PC-9 (cell line): Measurements from ENCODE around the gene TAS2R14. TPM values are rescaled to one million over a fixed set of nuclear protein-coding genes. Genes with fewer than 3 reads are reported as not detected.

Experiments used
- BruUV-seq: library from RNA; stranded (reverse); fragments of 400-500 nt; replicated peaks from 2 replicates; lab custom pipeline; 2021; lab: Mats Ljungman, UMichigan
- CTCF ChIA-PET: fragments of 300-600 bp; sonication (Branson Sonifier 250); formaldehyde crosslinking; loops from one replicate; lab custom pipeline; 2022; ENCODE audit warnings: antibody characterized with exemption; lab: Charles Lee
- POLR2A ChIA-PET: fragments of 300-600 bp; sonication (Branson Sonifier 250); formaldehyde crosslinking; loops from one replicate; lab custom pipeline; 2022; ENCODE audit warnings: antibody characterized with exemption; ENCODE audit not compliant: unreplicated experiment; lab: Charles Lee
- DNase-seq, 2 experiments: peaks; one replicate each; pipeline versions ENCODE4 v3.0.0 to v3.0.0-alpha.2; 2015 to 2022; ENCODE audit warnings: mixed read lengths in 1 of 2
- H2AFZ ChIP-seq: fragments of 200-600 bp; sonication (generic); 2 replicates; pipeline ENCODE4 v1.8.1; 2017; ENCODE audit warnings: antibody characterized with exemption
- H3F3A ChIP-seq: fragments of 200-600 bp; sonication (generic); 2 replicates; pipeline ENCODE4 v1.8.1; 2017; ENCODE audit warnings: antibody characterized with exemption, mild to moderate bottlenecking, low read depth; ENCODE audit not compliant: insufficient read depth
- H3K27ac ChIP-seq: fragments of 200-600 bp; sonication (generic); 2 replicates; pipeline ENCODE4 v1.6.1; 2016; ENCODE audit warnings: mixed run types
- H3K27me3 ChIP-seq: fragments of 200-600 bp; sonication (generic); 2 replicates; pipeline ENCODE4 v1.6.1; 2016; ENCODE audit warnings: low read depth, mixed run types; ENCODE audit not compliant: insufficient read depth
- H3K36me3 ChIP-seq: fragments of 200-600 bp; sonication (generic); 2 replicates; pipeline ENCODE4 v1.6.1; 2016; ENCODE audit warnings: low read depth, mixed run types
- H3K4me1 ChIP-seq: fragments of 200-600 bp; sonication (generic); replicated peaks from 2 replicates; pipeline ENCODE4 v1.6.1; 2016; ENCODE audit warnings: mixed run types; ENCODE audit not compliant: insufficient read depth
- H3K4me2 ChIP-seq: fragments of 200-600 bp; sonication (generic); 2 replicates; pipeline ENCODE4 v1.6.1; 2017; ENCODE audit warnings: mixed run types
- H3K4me3 ChIP-seq: fragments of 200-600 bp; sonication (generic); 2 replicates; pipeline ENCODE4 v1.6.1; 2016; ENCODE audit warnings: mixed run types
- H3K79me2 ChIP-seq: fragments of 200-600 bp; sonication (generic); 2 replicates; pipeline ENCODE4 v1.6.1; 2017; ENCODE audit warnings: low read depth, mixed run types
- H3K9me2 ChIP-seq: fragments of 200-600 bp; sonication (generic); 2 replicates; pipeline ENCODE4 v1.8.1; 2017; ENCODE audit warnings: mild to moderate bottlenecking; ENCODE audit not compliant: insufficient read depth
- H3K9me3 ChIP-seq: fragments of 200-600 bp; sonication (generic); 2 replicates; pipeline ENCODE4 v1.8.1; 2016; ENCODE audit warnings: low read depth; ENCODE audit not compliant: insufficient read depth
- H4K20me1 ChIP-seq: fragments of 200-600 bp; sonication (generic); 2 replicates; pipeline ENCODE4 v1.8.1; 2017; ENCODE audit not compliant: insufficient read depth
- CTCF ChIP-seq: fragments of 200-600 bp; sonication (generic); conservative IDR thresholded peaks from 2 replicates; pipeline ENCODE4 v1.6.1; 2017; ENCODE audit warnings: mixed run types, antibody characterized with exemption, mild to moderate bottlenecking, moderate library complexity
- EZH2 ChIP-seq: fragments of 200-600 bp; sonication (generic); IDR thresholded peaks from 2 replicates; pipeline ENCODE4 v1.8.0; 2017; ENCODE audit warnings: antibody characterized with exemption, low read depth
- intact Hi-C: fragments of 100-400 bp; cut with micrococcal nuclease; formaldehyde crosslinking; loops from one replicate; pipeline ENCODE4 v1.10.0; 2022; ENCODE audit not compliant: unreplicated experiment
- total RNA-seq: library from RNA; stranded (reverse); gene quantifications from 2 replicates; pipeline ENCODE4 v1.2.3, GENCODE V29; 2021

The TAS2R14 gene
- total RNA-seq, 1 experiment from 2014 or later = 3.3 TPM

DNA sequence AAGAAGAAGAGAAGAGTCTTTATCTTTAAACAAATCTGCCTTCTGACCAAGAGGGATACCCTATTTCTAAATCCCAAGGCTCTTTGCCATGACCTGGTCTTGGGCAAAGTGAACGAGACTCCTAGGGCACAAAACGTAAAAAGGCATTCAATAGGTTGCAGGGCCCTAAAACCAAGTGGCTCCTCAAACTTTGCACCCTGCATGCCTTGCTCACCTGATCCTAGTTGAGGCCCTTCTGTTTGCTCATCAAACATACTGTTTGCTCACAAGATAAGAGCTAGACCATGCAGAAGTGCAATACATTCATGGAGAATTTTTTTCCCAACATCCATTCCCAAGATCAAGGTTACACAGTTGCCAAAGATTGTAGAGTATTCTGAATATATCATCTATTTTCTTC lies 47.1 kb downstream of the TAS2R14 start:
- Histone ChIP-seq H3K9me3 (no peaks in the 10 kb centered on the region), H3K4me2 (no peak overlapping the region), H3F3A (no peaks in the 10 kb centered on the region), H3K27me3 (no peaks in the 10 kb centered on the region), H3K4me3 (no peak overlapping the region), H2AFZ (no peak overlapping the region), H4K20me1 (no peaks in the 10 kb centered on the region), H3K36me3 (no peaks in the 10 kb centered on the region), H3K79me2 (no peaks in the 10 kb centered on the region), H3K27ac (no peak overlapping the region), H3K9me2 (no peaks in the 10 kb centered on the region), H3K4me1 (no peaks in the 10 kb centered on the region)
- DNase-seq = no peak
- BruUV-seq = no TSS peak
- TF ChIP-seq CTCF = no peak
- no peak for TF ChIP-seq EZH2
- intact Hi-C loops = no loop called here
- CTCF ChIA-PET = no interaction called here
- POLR2A ChIA-PET = no interaction called here

- no peaks in the 10 kb centered on the region for H3K79me2 ChIP-seq
- H3K27ac ChIP-seq = no peak overlapping the region
- TF ChIP-seq EZH2 (no peak), CTCF (no peak)
- CTCF ChIA-PET = no interaction called here
- intact Hi-C loops = no loop called here
- no peaks in the 10 kb centered on the region for H3K36me3 ChIP-seq
- H3K9me2 ChIP-seq = no peaks in the 10 kb centered on the region
- no peak overlapping the region for H2AFZ ChIP-seq
- no peaks in the 10 kb centered on the region for H3F3A ChIP-seq
- no peak overlapping the region for H3K4me3 ChIP-seq
- POLR2A ChIA-PET = interaction anchor here (0.6 kb wide), 1 partner anchor 26 kb away, joined by 4 read pairs; no protein-coding TSS in a partner anchor
- H4K20me1 ChIP-seq = no peaks in the 10 kb centered on the region
- no peaks in the 10 kb centered on the region for H3K9me3 ChIP-seq
- no peak overlapping the region for H3K4me2 ChIP-seq
- no peak for DNase-seq
- no peaks in the 10 kb centered on the region for H3K4me1 ChIP-seq
- no TSS peak for BruUV-seq
- H3K27me3 ChIP-seq = no peaks in the 10 kb centered on the region
Measured at GRCh38 chr12:10889226-10889625, 49.8 kb downstream of the TAS2R14 start.

Other genes starting within 250 kb of the TAS2R14 start
- gene YBX3, start 215.9 kb downstream of the TAS2R14 start, total RNA-seq = 567 and 613 TPM in 2 replicates
- not detected in 2 replicates for gene TAS2R7, start 136.6 kb downstream of the TAS2R14 start, total RNA-seq
- not detected in 2 replicates for gene TAS2R8, start 132.0 kb downstream of the TAS2R14 start, total RNA-seq
- gene TAS2R9, start 129.1 kb downstream of the TAS2R14 start, total RNA-seq = not detected in 2 replicates
- gene TAS2R10, start 112.9 kb downstream of the TAS2R14 start, total RNA-seq = 1.4 and 2.2 TPM in 2 replicates
- gene PRR4, start 89.8 kb downstream of the TAS2R14 start, total RNA-seq = 5.1 and 7.1 TPM in 2 replicates
- 14.4 and 17.2 TPM in 2 replicates for gene PRH1, start 55.0 kb downstream of the TAS2R14 start, total RNA-seq
- gene TAS2R13, start 29.7 kb downstream of the TAS2R14 start, total RNA-seq = 1.9 and 2.6 TPM in 2 replicates
- not detected in 2 replicates for gene PRH2, start 10.0 kb downstream of the TAS2R14 start, total RNA-seq
- gene TAS2R50, start 47.6 kb upstream of the TAS2R14 start, total RNA-seq = 1.6 and 2.3 TPM in 2 replicates
- gene TAS2R20, start 59.0 kb upstream of the TAS2R14 start, total RNA-seq = 1.8 and 2.6 TPM in 2 replicates
- 3.3 TPM in 2 replicates for gene TAS2R19, start 83.4 kb upstream of the TAS2R14 start, total RNA-seq
- 3.1 and 3.5 TPM in 2 replicates for gene TAS2R31, start 92.1 kb upstream of the TAS2R14 start, total RNA-seq
- gene TAS2R46, start 123.0 kb upstream of the TAS2R14 start, total RNA-seq = 1.2 and 1.5 TPM in 2 replicates
- 1.1 and 1.5 TPM in 2 replicates for gene TAS2R43, start 153.1 kb upstream of the TAS2R14 start, total RNA-seq
- gene TAS2R30, start 195.4 kb upstream of the TAS2R14 start, total RNA-seq = 2.9 and 3.1 TPM in 2 replicates
- gene SMIM10L1, start 231.9 kb upstream of the TAS2R14 start, total RNA-seq = 7.9 and 10.8 TPM in 2 replicates
- gene TAS2R42, start 247.7 kb upstream of the TAS2R14 start, total RNA-seq = not detected in 2 replicates